ENCODE results near the gene CNTN1.

CNTN1 gene

DNA sequence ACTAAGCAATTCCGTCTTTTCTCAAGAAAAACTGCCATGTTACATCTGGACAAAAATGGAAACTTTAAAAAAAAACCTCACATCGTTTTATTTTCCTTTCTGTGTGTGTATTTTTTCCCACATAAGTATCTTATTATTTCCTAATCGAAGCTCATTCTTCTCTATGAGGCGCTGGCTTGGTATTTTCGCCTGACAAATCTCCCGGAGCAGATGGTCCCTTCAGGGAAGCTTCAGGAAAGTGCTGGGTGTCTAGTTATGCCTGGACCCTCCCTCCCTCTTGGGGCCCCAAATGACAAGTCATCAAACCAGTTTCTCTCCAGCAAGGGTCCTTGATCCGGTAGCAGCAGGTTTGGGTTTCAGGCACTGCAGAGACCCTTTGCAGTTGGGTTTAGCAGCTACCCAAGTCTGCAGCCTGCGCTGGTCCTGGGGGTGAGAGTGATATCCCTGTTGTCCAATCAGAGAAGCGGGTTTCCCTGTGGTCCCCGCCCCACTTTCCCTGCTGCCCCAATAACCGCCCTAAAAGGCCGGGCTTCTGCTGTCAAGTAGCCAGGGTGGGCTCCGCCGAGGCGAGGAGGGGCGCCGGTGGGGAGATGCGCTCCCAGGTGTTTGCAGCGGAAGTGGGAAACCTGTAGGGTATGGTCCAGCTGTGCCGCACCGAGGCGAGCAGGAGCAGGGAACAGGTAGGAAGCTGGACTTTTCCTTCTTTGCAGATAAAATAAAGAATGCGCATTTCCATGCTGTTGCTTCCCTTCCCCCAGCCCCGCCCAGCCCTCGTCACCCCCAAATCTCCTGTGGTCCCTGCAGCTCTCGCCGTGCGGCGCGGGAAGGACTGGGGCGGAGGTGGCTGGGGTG, at the start of gene CNTN1:
CNTN1 (plus strand) TSS at position 527 of the 852 bp plus-strand sequence.
- no peak within 1 kb of the TSS for H3K4me3 ChIP-seq (ENCODE audit: low read depth, low read length)
- no peak for DNase-seq (ENCODE audit: low read depth, low spot score)
- TF ChIP-seq, protein P1, sequence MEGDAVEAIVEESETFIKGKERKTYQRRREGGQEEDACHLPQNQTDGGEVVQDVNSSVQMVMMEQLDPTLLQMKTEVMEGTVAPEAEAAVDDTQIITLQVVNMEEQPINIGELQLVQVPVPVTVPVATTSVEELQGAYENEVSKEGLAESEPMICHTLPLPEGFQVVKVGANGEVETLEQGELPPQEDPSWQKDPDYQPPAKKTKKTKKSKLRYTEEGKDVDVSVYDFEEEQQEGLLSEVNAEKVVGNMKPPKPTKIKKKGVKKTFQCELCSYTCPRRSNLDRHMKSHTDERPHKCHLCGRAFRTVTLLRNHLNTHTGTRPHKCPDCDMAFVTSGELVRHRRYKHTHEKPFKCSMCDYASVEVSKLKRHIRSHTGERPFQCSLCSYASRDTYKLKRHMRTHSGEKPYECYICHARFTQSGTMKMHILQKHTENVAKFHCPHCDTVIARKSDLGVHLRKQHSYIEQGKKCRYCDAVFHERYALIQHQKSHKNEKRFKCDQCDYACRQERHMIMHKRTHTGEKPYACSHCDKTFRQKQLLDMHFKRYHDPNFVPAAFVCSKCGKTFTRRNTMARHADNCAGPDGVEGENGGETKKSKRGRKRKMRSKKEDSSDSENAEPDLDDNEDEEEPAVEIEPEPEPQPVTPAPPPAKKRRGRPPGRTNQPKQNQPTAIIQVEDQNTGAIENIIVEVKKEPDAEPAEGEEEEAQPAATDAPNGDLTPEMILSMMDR (IDR thresholded peaks at IDR 0.05; ENCODE audit: insufficient read depth, low read length, missing control alignments), result no peak
- ChIA-PET CTCF (no interaction called here), POLR2A (no interaction called here)

DNA sequence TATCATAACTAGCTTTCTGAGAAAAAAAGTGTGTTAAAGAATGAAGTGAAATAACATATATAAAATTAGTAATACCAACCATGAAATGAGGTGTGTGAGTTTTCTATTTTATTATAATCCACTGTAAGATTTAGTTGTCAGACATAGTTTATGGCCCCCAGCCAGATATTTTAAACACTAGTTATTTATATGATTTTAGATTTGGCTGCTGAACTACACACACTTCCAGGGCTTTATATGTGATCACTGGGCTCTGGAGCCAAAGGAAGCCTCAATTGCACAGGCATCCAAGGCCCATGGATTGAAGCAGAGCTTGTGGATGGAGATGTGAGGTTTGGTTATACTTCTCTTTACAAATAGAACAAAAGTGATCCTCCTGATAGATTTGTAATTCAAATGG, 48.7 kb upstream of the CNTN1 start:
- H3K4me3 ChIP-seq (ENCODE audit: low read depth, low read length), result no peak overlapping the region
- TF ChIP-seq, protein P1 (IDR thresholded peaks at IDR 0.05; ENCODE audit: insufficient read depth, low read length, missing control alignments), result no peak
- POLR2A ChIA-PET, result no interaction called here
- DNase-seq (ENCODE audit: low read depth, low spot score), result no peak
- CTCF ChIA-PET, result no interaction called here

DNA sequence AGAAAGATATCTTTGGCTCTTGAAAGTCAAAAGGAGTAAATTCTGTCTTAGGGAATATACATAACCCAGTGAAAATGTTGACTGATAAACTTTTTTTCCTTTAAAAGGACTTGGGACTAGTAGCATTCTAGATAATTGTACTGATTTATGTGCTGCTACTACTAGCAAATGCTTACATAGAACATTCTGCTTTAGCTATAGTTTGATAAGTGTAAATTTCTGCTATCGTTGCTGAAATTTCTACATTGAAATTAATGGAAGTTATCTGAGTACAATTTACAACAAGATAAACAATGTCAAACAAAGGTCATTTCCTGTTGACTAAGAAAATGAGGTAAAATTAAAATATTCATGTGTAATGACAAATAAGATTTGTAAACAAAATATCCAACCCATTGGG, 48.3 kb upstream of the CNTN1 start:
- TF ChIP-seq, protein P1 (IDR thresholded peaks at IDR 0.05; ENCODE audit: insufficient read depth, low read length, missing control alignments), result no peak
- POLR2A ChIA-PET, result no interaction called here
- CTCF ChIA-PET, result no interaction called here
- no peak for DNase-seq (ENCODE audit: low read depth, low spot score)
- no peak overlapping the region for H3K4me3 ChIP-seq (ENCODE audit: low read depth, low read length)

DNA sequence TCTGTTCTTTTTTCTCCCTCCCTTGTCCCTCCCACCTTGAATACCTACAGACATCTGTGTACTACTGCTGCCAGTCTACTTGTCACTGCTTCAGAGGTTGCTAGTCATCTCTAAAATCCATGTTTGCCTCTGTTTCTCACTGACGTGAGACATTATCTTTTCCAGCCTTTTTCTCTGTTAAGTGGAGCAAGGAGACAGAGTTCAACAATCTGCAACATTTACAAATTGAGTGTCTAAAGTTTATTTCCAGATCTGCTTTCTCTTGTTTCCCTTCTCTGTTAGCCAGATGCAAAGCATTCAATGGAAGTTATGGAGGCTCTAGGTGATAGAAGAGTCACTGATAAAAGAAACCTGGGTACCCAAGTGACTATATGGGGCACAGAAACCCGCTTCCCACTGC, 47.5 kb upstream of the CNTN1 start:
- TF ChIP-seq, protein P1 (IDR thresholded peaks at IDR 0.05; ENCODE audit: insufficient read depth, low read length, missing control alignments), result no peak
- POLR2A ChIA-PET, result no interaction called here
- H3K4me3 ChIP-seq (ENCODE audit: low read depth, low read length), result no peak overlapping the region
- DNase-seq (ENCODE audit: low read depth, low spot score), result no peak
- CTCF ChIA-PET, result no interaction called here

DNA sequence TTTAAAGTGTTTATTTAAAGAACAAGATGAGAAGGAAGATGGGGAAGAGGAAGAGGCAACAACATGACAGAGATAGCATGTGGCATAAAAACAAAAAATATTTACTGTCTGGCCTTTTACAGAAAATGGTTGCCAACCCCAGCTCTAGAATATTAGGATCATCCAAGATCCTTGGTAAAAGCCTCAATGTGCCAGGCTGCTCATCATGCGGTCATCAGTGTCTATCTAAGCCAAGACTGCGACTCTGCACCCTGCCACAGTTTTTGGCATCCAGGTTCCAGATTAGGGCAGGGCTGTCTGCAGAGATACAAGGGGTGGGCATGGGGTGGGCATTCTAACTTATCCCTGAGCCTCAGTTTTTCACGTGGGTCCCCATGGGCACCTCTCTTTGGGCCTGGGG, 46.9 kb upstream of the CNTN1 start:
- no peak for DNase-seq (ENCODE audit: low read depth, low spot score)
- ChIA-PET CTCF (no interaction called here), POLR2A (no interaction called here)
- TF ChIP-seq, protein P1 (IDR thresholded peaks at IDR 0.05; ENCODE audit: insufficient read depth, low read length, missing control alignments), result no peak
- no peak overlapping the region for H3K4me3 ChIP-seq (ENCODE audit: low read depth, low read length)

DNA sequence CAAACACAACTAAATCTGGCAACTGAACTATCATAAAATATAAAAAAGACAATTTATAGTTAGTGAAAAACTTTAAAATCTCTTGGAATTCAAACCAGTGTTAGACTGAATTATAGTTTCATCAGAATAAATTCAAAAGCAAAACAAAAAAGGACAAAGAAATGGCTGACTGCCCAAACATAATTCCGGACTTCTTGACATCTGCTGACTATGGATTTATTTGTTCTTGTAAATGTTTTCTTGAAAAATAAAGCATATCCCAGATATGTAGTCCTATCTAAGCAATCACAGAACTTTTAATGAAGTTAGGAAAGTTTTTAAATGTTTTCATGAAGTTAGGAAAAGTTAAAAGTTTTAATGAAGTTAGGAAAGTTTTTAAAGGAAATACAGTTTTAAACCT, 45.8 kb upstream of the CNTN1 start:
- ChIA-PET POLR2A (no interaction called here), CTCF (no interaction called here)
- no peak for DNase-seq (ENCODE audit: low read depth, low spot score)
- no peak overlapping the region for H3K4me3 ChIP-seq (ENCODE audit: low read depth, low read length)
- TF ChIP-seq, protein P1 (IDR thresholded peaks at IDR 0.05; ENCODE audit: insufficient read depth, low read length, missing control alignments), result no peak
